Measurements from ENCODE around the gene MMP26.

DNA sequence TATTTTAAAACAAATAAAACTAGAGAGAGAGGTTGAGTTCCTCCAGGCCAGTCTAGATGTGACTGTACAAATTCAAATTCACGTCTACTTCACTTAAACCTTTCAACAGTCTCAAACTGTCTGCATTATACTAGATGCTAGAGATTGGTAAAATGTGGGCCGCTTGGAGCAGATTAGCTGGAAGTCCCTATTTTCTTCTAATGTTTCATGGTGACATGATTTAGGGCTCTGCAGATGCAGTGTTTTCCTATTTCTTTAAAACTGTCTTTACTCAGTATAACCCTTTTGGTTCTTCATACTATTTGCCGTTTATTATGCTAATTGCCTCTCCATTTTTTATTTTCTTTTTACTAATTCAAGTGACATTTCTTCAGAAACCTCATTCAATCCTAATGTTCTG lies 40.4 kb upstream of the MMP26 start:
- TF ChIP-seq, protein P1, sequence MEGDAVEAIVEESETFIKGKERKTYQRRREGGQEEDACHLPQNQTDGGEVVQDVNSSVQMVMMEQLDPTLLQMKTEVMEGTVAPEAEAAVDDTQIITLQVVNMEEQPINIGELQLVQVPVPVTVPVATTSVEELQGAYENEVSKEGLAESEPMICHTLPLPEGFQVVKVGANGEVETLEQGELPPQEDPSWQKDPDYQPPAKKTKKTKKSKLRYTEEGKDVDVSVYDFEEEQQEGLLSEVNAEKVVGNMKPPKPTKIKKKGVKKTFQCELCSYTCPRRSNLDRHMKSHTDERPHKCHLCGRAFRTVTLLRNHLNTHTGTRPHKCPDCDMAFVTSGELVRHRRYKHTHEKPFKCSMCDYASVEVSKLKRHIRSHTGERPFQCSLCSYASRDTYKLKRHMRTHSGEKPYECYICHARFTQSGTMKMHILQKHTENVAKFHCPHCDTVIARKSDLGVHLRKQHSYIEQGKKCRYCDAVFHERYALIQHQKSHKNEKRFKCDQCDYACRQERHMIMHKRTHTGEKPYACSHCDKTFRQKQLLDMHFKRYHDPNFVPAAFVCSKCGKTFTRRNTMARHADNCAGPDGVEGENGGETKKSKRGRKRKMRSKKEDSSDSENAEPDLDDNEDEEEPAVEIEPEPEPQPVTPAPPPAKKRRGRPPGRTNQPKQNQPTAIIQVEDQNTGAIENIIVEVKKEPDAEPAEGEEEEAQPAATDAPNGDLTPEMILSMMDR (conservative IDR thresholded peaks at IDR 0.05) = no peak
- TF ChIP-seq EZH2 (IDR thresholded peaks at IDR 0.05; ENCODE audit: low read depth) = no peak

Measured in PC-9 (cell line).